Activated CD4-positive, CD25-positive, alpha-beta regulatory T cell treated with anti-CD3 and anti-CD28 coated beads, Interleukin-2, amount 50 U/mL, for 16 hours (primary cell): ENCODE results near the gene ARG2.
A peak's percentile ranks its signal among the peaks of the same experiment; 100 is the strongest.

Source experiments
- DNase-seq: peaks from one replicate; pipeline ENCODE4 v3.0.0-alpha.2; 2020; ENCODE audit warnings: low read depth, low spot score

Gene ARG2

DNA sequence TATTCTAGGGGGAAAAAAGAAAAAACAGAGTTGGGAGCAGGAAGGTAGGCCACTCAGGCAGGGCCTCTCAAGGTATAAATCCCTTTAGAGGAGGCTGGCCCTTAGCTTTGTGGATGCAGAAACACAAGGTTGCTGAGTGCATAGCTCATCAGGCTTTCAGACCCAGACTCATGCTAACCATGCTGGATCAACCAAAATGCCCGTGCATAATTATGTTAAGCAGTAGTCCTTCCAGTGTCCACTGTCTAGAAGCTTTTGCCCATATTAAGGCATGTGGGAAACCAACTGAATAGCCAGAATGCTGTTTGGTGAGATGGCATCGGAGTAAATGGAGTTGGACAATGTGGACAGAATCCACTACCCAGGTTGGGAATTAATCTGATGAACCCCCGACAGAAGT is 18.9 kb downstream of the ARG2 start:
- DNase-seq, result no peak

DNA sequence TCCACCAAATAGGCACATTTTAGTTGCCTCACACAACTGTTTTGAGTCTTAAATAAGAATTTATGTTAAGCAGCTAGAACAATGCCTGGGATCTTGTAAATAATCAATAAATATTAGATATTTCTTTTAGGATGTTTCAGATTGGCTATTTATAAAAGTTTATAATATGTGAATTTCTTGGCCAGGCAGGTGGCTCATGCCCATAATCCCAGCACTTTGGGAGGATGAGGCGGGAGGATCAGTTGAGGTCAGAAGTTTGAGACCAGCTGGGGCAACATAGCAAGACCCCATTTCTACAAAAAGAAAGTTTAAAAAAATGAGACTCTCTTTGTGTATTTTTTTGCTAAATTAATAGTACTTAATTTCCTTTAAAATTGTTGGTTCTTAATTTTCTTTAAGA is 21.8 kb downstream of the ARG2 start:
- DNase-seq, result no peak

DNA sequence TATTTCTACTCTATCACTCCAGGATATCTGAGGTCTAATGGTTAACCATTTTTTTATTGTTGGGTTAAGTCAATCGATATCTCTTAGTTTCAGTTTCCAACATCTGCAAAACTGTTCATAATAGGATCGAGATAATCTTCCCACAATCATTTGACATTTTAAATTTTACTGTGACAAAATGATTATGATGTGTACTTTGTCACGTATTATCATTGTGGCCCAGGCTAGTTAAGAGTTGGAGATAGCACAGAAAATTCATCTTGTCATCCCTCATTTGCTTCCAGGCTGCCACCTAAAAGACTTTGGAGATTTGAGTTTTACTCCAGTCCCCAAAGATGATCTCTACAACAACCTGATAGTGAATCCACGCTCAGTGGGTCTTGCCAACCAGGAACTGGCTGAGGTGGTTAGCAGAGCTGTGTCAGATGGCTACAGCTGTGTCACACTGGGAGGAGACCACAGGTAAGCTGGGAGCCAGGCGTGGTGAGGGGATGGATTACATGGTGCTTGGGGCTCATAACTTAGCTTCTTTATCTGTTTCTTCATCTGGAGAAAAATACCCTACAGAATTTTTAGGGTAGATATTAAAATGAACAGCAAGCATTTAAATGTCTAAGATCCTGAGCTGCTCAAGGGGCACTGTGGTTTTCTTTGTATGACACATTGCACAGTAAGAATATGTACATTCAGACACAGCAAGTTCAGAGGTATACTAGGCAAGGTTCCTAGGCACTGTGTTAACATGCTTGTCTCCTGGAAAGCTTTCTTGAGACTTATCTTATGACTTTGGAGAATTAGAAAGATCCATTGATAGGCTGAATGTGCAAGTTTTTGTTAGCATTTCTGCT is 22.4 kb downstream of the ARG2 start:
- DNase-seq, result no peak

DNA sequence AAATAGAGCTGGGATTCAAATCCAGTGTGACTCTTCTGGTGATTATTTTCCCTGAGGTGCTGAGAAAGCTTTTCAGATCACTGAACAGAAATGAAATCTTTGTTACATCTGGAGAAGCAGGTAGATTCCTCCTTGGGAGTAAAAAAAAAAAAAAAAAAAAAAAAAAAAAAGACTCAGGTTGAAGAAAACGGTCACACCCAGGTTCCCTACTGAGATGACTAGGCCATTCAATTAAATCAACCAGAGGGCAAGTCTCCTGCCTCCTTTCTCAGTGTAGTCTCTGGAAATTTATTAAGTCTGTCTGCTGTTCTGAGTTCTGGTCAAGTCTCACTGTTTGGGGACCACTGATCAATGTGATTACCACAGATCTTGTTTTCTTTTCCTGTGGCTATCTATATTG is 24.0 kb downstream of the ARG2 start:
- no peak for DNase-seq

DNA sequence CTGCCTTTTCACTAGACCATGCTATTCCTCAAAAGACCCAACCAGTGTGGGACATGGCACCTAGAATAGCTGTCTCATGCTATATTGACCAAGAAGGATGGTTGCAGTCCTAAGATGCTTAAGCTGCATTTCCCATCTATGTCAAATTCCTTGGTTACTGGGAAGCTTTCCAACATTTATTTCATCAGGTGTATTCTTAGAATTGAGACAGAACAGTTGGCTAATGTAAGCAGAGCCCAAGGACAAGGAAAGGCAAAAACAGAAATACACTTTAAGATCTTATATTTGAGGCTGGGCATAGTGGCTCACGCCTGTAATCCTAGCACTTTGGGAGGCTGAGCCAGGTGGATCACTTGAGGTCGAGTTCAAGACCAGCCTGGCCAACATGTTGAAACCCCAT is 24.7 kb downstream of the ARG2 start:
- no peak for DNase-seq

DNA sequence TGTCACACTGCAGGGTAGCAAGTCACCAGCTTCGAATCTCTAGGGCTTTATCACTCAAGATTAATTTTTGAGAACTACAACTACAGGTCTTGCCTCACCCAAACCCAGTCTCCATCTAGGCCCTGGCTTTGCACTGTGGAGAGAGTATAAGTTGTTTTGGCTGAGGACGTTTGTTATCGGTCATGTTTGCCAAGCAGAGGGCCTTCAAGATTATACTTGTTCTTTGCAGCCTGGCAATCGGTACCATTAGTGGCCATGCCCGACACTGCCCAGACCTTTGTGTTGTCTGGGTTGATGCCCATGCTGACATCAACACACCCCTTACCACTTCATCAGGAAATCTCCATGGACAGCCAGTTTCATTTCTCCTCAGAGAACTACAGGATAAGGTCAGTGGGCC is 25.7 kb downstream of the ARG2 start:
- no peak for DNase-seq

DNA sequence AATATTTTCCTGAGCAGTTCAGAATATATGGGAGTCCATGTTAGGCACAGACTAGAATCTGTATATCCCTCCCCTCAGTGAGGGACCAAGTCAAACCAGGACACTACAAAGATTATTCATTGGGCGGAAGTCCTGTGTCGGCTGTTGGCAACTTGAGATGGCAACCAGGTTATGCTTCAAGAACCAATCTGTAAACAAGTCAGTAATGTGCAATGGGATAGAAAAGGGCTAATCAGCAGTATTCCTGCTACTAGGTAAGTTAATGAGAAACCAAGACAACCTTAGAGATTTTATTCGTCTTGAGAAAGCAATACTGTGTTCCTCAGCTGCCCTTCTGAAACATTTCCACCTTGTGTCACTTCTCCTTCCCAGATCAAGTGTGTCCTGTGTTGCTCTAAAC is 26.4 kb downstream of the ARG2 start:
- DNase-seq, result no peak

DNA sequence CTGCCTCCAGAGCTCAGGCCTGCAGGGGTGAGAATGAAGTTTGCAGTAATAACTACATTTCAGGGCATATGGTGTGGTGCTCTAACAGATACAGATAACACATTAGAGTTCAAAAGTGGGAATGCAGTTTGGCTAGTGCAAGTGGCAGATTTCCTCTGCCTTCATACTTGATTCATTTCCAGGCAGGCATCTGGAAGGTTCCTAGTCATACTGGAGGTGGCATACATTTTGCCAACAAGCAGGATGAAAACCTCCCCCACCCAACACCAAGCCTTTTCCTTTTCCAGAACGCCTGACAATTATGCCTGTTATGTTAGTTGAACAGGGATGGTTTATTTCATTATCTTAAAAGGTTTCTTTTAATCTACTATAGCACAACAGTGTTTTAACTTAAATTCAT is 30.4 kb downstream of the ARG2 start:
- DNase-seq, result no peak

DNA sequence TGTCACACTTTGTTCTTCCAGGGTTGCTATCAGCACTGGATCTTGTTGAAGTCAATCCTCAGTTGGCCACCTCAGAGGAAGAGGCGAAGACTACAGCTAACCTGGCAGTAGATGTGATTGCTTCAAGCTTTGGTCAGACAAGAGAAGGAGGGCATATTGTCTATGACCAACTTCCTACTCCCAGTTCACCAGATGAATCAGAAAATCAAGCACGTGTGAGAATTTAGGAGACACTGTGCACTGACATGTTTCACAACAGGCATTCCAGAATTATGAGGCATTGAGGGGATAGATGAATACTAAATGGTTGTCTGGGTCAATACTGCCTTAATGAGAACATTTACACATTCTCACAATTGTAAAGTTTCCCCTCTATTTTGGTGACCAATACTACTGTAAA is 31.0 kb downstream of the ARG2 start:
- DNase-seq, result no peak

DNA sequence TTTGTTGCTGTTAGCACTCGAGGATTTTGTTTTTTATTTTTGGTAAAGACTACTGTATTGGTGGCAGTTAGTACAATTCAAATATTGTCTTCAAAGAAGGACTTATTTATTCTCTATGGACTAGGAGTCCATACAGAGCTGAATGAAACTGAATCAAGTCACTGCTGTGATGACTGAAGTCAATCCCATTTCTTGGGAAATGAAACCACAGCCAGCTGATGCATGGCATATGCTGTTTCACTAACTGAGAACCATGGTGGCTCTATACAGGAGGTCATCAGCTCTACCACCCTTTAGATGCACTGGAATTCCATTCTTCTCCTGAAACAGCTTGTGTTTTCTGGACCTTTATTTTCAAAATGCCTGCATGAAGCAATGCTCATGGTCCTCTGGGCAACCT is 32.5 kb downstream of the ARG2 start:
- DNase-seq, result no peak

DNA sequence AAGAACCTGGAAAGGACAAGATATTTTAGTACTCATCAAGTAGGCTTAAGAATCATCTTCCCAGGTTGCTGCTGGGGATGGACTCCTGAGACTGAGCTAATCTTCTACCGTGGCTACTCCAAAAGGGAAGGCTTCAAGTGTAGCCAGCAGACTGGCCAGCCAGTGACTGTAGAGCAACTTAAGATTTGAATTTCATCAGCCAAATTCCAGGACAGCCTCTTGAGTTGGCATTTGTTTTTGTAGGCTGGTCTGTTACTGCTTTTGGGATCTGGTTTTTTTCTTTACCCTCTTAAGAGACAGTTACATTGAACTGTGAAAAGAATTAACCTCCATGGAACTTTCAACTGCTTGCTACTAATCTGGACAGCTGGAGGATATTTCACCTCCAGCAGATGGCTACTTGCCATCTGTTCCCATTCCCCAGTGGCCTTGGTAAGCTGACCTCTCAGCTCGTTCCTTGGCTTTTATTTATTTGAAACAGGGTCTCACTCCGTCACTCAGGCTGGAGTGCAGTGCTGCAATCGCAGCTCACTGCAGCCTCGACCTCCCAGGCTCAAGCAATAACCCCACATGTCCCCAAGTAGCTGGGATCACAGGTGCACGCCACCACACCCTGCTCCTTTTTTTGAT is 34.0 kb downstream of the ARG2 start:
- no peak for DNase-seq

DNA sequence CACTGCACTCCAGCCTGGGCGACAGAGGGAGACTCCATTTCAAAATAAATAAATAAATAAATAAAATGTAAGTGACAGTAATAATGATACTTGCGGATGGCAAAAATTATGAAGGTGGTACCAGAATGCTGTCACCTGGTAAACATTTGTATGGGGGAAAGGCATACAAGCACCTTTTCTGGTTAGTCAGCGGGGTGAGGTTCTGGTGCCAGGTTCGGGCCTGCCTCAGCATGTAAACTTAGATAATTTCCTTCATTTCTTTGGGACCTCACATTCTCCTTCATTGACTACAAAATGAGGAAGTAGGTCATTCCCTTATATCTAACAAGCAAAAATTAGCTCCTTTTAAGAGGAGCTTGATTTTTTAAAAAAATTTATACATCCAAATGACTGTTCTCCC is 43.9 kb downstream of the ARG2 start:
- DNase-seq, result no peak

DNA sequence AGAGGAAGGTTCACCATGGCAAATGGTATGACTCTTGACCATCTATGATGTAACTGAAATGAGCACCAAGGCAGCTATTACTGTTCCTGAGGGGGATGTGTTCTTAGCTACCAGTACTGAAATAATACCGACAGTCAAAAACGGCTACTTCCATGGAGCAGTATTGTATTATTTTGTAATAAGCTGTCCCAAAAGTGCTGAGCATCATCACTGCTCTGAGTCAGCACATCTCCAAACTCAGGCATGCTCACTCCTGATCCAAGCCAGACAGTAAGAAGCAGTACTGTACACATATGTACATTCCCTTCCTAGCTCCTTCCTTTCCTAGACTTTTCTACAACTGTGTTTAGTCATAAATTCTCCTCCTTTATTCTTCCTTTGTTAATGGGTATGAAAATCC is 46.1 kb downstream of the ARG2 start:
- no peak for DNase-seq

DNA sequence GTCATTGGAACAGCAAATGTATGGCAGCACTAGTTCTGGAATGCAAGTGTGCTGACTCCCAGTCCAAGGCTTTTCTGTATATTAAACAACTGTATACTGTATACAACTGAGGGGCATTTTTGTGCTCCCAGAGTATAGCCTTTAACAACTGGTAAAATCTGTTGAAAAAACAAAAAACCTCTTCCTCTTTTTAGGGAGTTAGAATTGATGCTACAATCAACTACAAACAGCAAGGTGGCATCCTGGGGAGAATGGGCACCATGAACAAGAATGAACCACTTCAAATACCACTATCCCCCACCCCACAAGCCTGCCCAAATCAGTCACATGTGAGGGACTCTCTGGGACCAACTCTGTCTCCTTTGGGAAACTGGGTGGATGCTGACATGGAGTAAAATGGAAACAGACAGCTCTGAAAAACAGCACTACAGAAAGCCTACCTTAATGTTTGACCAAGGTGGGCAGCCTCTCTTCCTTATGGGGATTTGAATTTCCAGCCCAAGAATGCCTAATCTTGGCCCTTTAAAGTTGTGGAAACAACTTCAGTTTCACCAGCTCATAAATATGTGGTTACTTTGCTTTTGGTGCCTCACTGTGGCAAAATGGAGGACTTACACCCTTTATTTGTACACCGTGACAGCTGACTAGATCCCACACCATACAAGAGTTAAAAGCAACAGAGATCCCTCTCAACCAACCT is 47.2 kb downstream of the ARG2 start:
- no peak for DNase-seq

DNA sequence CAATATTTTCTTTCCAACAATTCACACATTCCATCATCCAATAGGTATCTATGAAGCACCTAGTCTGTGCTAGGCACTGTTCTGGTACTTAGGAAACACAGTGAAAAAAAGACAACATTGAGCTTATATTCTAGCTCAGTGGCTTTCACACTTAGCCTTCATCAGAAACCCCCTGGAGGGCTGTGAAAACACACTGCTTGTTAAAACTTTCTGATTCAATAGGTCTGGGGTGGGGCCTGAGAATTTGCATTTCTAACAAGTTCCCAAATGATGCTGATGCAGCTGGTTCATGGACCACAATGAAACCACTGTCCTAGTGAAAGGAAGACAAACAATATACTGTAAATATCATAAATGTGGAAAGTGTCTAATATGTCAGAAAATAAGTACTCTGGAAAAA is 48.8 kb downstream of the ARG2 start:
- DNase-seq, result no peak

DNA sequence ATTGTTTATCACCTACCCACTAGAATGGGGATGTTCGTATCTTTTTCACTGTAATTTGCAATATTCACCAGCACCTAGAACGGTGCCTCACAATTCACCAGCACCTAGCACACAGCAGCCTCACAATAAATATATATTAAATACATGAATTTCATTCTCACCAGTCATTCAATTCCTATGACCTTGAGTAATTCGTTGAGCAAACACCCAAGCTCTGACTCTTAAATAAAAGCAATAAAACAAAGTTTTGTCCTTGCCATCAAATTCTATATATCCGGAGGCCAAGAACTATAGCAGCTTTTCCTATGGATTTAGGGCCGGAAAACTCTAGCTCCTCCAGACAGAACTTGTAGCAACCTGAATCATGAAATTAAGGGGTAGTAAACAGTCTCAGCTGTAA is 53.7 kb downstream of the ARG2 start:
- DNase-seq, result no peak

DNA sequence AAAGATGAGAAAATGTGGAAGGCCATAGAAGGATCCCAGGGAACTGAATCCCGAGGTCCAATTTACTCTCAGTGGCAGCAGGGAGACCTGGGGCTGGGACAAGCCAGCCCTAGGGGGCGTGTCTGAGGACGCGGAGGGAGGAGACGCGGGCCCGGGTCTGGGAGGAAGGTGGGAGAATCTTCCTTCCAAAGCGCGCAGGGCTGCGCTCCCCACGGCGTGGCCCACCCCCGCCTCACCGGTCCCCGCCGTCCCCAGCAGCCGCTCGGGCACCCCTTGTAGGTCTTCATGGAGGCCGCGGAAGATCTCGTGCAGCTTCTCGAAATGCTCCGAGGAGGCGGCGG is 54.4 kb downstream of the ARG2 start:
- DNase-seq, result peak; percentile 18

DNA sequence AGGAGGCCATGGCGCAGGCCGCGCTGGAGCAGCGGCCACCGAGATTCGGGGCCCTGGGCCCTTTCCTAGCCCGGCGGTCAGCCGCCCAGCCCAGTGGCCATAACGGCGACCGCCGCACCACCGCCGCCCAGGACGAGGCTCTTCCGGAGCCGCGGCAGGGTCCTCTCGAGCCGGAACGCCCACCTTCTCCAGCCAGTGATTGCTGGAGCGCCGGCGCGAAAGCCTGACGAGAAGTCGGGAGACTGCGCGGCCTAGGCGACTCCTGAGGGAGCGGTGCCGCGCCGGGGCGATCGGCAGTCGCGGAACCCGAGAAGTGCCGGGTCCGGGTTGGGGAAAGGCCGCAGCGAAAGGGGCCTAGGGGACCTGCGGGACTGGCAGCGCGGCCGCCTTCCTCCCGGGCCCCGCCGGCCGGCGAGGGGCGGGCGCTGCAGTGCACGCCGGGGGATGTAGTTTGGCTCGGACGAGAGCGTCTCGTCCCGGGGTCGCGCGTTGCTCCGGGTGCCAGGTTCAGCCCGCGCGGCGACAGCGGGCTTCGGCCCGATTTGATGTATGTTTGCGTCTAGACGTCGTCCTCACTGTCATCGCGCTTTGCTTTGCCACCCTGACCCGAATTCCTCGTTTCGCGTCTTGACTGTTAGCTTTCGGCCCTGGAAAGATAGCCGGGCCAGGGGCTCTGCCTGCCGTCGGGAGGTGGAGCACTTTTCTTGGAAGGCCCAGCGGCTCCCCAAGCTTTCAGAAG is 54.9 kb downstream of the ARG2 start, which contains the start of gene VTI1B:
Gene VTI1B (minus strand): TSS at position 153 of the 739 bp plus-strand sequence. CDS start 143 bp downstream, at position 10.
- DNase-seq, result peak; percentile 64

DNA sequence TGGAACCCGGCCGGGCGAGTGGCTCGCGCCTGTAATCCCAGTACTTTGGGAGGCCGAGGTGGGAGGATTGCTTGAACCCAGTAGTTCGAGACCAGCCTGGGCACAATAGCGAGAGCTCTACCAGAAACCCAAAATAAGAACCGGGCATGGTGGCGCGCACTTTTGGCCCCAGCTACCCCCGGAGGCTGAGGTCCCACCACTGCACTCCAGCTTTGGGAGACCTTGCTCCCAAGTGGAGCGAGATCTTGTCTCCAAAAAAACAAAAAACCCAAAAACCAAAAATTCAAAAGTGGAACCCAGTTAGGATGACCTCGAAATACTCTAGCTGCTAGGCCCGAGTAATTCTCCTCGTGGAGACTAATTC is 55.5 kb downstream of the ARG2 start:
- no peak for DNase-seq

DNA sequence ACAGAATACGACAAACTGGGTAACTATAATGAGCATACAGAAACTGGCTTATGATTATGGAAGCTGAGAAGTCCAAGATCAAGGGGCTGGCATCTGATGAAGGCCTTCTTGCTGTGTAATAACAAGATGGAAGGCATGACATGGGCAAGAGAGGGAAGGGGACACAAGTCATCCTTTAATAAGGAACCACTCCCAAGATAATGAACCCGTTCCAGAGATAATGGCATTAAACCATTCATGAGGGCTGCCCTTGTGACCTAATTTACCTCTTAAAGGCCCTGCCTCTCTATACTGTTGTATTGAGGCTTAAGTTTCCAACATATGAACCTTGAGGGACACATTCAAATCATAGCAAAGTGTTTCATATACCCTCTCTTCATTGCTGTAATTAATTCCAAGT is 59.3 kb downstream of the ARG2 start:
- DNase-seq, result no peak

DNA sequence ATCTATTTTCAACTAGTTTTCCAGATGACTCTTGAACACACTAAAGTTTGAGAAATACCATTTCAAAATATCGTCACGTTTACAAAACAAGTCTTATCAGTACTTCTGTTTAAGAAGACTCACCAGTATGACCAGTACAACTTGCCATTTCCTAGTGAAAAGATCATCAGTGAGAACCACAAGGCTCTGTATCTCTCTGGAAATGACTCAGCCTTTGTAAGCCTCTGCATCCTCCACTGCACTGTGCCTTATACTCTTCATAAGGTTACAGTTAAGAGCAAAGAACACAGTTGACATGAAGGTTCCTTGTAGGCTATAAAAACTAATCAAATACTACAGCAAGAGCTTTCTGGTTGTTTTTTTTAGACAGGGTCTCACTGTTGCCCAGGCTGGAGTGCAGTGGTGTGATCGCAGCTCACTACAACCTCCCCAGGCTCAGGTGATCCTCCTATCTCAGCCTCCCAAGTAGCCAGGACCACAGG is 60.4 kb downstream of the ARG2 start:
- DNase-seq, result no peak

DNA sequence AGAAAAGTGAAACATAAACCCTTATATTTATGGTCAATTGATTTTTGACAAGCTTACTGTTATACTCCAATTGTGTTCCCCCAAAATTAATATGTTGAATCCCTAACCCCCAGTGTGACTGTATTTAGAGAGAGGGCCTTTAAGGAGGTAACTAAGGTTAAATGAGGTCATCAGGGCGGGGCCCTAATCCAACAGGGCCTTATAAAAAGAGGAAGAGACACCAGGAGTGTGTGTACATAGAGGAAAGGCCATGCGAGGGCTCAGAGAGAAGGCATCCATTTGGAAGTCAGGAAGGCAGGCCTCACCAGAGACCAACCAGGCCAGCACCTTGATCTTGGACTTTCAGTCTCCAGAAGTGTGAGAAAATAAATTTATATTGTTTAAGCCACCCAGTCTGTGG is 61.2 kb downstream of the ARG2 start:
- DNase-seq, result no peak
